ENCODE results near the gene APLF.

- TF ChIP-seq CTCF (IDR thresholded peaks at IDR 0.05; ENCODE audit: insufficient read depth, low read length) (no peak), POLR2AphosphoS5 (IDR thresholded peaks at IDR 0.05; ENCODE audit: low read depth) (no peak), GABPA (IDR thresholded peaks at IDR 0.05; ENCODE audit: low read depth) (no peak), REST (IDR thresholded peaks at IDR 0.05; ENCODE audit: insufficient replicate concordance, low read depth) (no peak), SPI1 (IDR thresholded peaks at IDR 0.05; ENCODE audit: borderline replicate concordance, low read depth) (no peak)
Observed at GRCh38 chr2:68516051-68516955, 48.9 kb downstream of the APLF start.

Data from HL-60 (cell line).